ENCODE measurements around the gene GPX2.
A peak's percentile ranks its signal among the peaks of the same experiment; 100 is the strongest.

The GPX2 gene

GRCh38 chr14:64942531-64943111 is at the start of gene GPX2:
Gene GPX2 (minus strand): TSS chr14:64942745. CDS start chr14:64942726, 19 bp downstream.
- no peak for DNase-seq

- DNase-seq: no peak
Measured at GRCh38 chr14:64990939-64991338, 48.4 kb upstream of the GPX2 start.

- DNase-seq: no peak
Measured at GRCh38 chr14:64990296-64990695, 47.8 kb upstream of the GPX2 start.

GRCh38 chr14:64987438-64987767 is 44.9 kb upstream of the GPX2 start:
- DNase-seq: no peak

- DNase-seq: peak; percentile 97
Measured at GRCh38 chr14:64986648-64987437, 44.3 kb upstream of the GPX2 start, which contains the start of gene FNTB. Gene FNTB (plus strand): TSS chr14:64986895. CDS start chr14:64986954, 59 bp downstream.

GRCh38 chr14:64983439-64984310 is 41.1 kb upstream of the GPX2 start:
- DNase-seq: peak; percentile 52

- peak; percentile 20 for DNase-seq
Measured at GRCh38 chr14:64979336-64980074, 37.0 kb upstream of the GPX2 start.

GRCh38 chr14:64974563-64974962 is 32.0 kb upstream of the GPX2 start:
- no peak for DNase-seq

GRCh38 chr14:64973826-64974225 is 31.3 kb upstream of the GPX2 start:
- DNase-seq: no peak

GRCh38 chr14:64973026-64973442 is 30.5 kb upstream of the GPX2 start:
- no peak for DNase-seq

- DNase-seq: no peak
Measured at GRCh38 chr14:64971943-64972791, 29.6 kb upstream of the GPX2 start, which contains the start of gene RAB15. Gene RAB15 (minus strand): TSS chr14:64972336. CDS start chr14:64972076, 260 bp downstream.

- no peak for DNase-seq
Measured at GRCh38 chr14:64971491-64971942, 29.0 kb upstream of the GPX2 start.

GRCh38 chr14:64970776-64971477 is 28.4 kb upstream of the GPX2 start:
- no peak for DNase-seq

GRCh38 chr14:64970041-64970440 is 27.5 kb upstream of the GPX2 start:
- no peak for DNase-seq

GRCh38 chr14:64968651-64969050 is 26.1 kb upstream of the GPX2 start:
- DNase-seq: no peak

- no peak for DNase-seq
Measured at GRCh38 chr14:64968167-64968566, 25.6 kb upstream of the GPX2 start.

GRCh38 chr14:64966976-64967375 is 24.4 kb upstream of the GPX2 start:
- no peak for DNase-seq

GRCh38 chr14:64965356-64966000 is 22.9 kb upstream of the GPX2 start:
- no peak for DNase-seq

GRCh38 chr14:64963611-64964010 is 21.1 kb upstream of the GPX2 start:
- no peak for DNase-seq

- no peak for DNase-seq
Measured at GRCh38 chr14:64960762-64961276, 18.3 kb upstream of the GPX2 start.

Data from MV-4-11 (cell line).